Suppressor macrophage treated with lipopolysaccharide for 4 hours (primary cell): Measurements from ENCODE around the gene CEP72.
A peak's percentile ranks its signal among the peaks of the same experiment; 100 is the strongest.
"Not testable (repeated sequence)": the region's sequence is repeated elsewhere in the genome, so short reads cannot be mapped to it uniquely, and the experiment has no call there.

Source experiments
- DNase-seq: peaks from one replicate; pipeline ENCODE4 v3.0.0-alpha.2; 2020

CEP72 gene

GRCh38 chr5:611731-612486 lies at the start of gene CEP72:
TSS of gene CEP72 (plus strand) at chr5:612340. CDS start at chr5:612362, 22 bp downstream.
- peak; percentile 95 for DNase-seq

GRCh38 chr5:565782-566440 lies 46.2 kb upstream of the CEP72 start:
- no peak for DNase-seq

- no peak for DNase-seq
These were observed 45.4 kb upstream of the CEP72 start for GRCh38 chr5:566636-567309.

GRCh38 chr5:567664-568060 lies 44.5 kb upstream of the CEP72 start:
- DNase-seq = no peak

- peak; percentile 21 for DNase-seq
These were observed 43.9 kb upstream of the CEP72 start for GRCh38 chr5:568061-568781.

GRCh38 chr5:568809-569208 lies 43.3 kb upstream of the CEP72 start:
- no peak for DNase-seq

GRCh38 chr5:569358-569867 lies 42.7 kb upstream of the CEP72 start:
- no peak for DNase-seq

GRCh38 chr5:569868-570361 lies 42.2 kb upstream of the CEP72 start:
- DNase-seq = no peak

- DNase-seq = no peak
These were observed 41.7 kb upstream of the CEP72 start for GRCh38 chr5:570446-570845.

- DNase-seq = no peak
These were observed 41.3 kb upstream of the CEP72 start for GRCh38 chr5:570886-571285.

GRCh38 chr5:571791-572190 lies 40.3 kb upstream of the CEP72 start:
- no peak for DNase-seq

GRCh38 chr5:572398-573019 lies 39.6 kb upstream of the CEP72 start:
- no peak for DNase-seq

- no peak for DNase-seq
These were observed 38.9 kb upstream of the CEP72 start for GRCh38 chr5:573206-573605.

GRCh38 chr5:573976-574375 lies 38.2 kb upstream of the CEP72 start:
- DNase-seq = no peak

- no peak for DNase-seq
These were observed 37.2 kb upstream of the CEP72 start for GRCh38 chr5:574906-575305.

- DNase-seq = no peak
These were observed 36.5 kb upstream of the CEP72 start for GRCh38 chr5:575636-576035.

GRCh38 chr5:577214-577613 lies 34.9 kb upstream of the CEP72 start:
- DNase-seq = not testable (repeated sequence)

- DNase-seq = no peak
These were observed 34.3 kb upstream of the CEP72 start for GRCh38 chr5:577800-578199.

GRCh38 chr5:579211-579610 lies 32.9 kb upstream of the CEP72 start:
- DNase-seq = no peak

GRCh38 chr5:579746-580366 lies 32.3 kb upstream of the CEP72 start:
- DNase-seq = no peak

GRCh38 chr5:580436-580835 lies 31.7 kb upstream of the CEP72 start:
- DNase-seq = no peak

GRCh38 chr5:581266-581665 lies 30.9 kb upstream of the CEP72 start:
- no peak for DNase-seq
